ENCODE data around the gene TDRD7.

- TF ChIP-seq CTCF (IDR thresholded peaks at IDR 0.05) (no peak), EZH2phosphoT487 (IDR thresholded peaks at IDR 0.05) (no peak)
Measured at GRCh38 chr9:97478301-97478981, 66.5 kb downstream of the TDRD7 start.

All from neural progenitor cell (in vitro differentiated cells).